ENCODE data around the gene CASP1.
"Not testable (repeated sequence)": the region's sequence is repeated elsewhere in the genome, so short reads cannot be mapped to it uniquely, and the experiment has no call there.

The CASP1 gene

DNA sequence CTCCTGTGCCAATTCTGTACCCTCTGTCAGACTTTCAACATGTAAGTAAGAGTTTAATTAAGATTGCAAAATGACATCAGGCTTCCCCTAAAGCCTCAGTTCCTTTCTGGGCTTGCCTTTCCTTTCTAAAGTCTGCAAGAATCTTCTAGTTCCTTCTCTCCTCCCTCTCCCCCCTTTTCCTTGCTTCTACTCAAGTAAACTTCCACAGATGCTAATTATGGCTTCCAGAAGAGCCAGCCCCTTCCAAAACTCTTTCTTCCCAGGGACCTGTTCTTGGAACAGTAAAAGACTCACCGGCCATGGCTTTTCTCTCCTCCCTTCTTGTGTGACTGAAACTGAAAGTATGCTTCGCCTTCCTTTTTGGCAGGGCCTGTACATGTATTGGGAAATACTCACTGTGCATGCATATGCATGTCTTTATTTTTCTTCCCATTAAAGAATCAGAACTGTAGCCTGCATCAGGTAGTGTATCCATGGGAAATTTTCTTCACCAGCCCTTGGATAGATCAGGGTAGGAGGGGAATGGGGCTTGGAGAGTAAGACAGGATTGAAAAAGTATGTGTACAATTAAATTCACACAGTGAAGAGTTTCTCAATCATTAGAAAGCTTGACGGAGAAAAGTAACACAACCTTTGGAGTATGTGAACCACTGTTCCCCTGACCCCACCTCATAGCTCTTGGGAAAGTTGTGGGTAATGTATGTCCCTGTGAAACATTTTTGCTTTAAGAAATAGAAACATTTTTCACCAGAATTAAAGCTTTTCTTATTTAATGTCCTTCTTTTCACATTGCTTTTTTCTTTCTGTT lies at the start of gene CASP1:
Gene CASP1 (minus strand): TSS at position 332 of the 808 bp plus-strand sequence. CDS start 31 bp downstream, at position 301.
- DNase-seq = no peak

DNA sequence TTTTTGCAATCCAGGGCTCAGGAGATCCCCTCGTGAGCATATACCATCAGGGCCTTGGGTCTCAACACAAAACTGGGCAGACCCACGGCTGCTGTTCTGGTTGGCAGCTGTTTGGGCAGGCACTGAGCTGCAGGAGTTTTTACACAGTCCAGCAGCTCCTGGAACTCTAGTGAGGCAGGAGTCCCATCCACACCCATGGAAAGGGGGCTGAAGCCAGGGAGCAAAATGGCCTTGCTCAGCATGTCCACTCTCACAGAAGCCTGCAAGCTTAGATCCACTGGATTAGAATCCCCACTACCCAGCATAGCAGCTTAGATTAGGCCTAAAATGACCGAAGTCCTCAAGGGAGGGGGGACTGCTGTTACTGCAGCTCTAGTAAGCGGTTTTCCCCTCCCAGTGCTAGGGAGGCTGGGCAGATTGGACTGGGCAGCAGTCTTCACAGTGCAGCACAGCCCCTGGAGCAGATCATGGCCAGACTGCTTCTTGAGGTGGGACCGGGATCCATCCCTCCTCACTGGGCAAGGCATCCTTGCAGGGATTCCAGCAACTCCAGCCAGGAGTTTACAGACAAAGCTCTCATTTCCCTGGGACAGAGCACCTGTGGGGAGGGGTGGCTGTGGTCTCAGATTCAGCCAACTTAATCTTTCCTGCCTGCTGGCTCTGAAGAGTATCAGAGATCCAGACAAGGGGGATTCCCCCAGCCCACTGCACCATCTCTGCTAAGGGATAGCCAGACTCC lies 46.6 kb upstream of the CASP1 start:
- no peak for DNase-seq

DNA sequence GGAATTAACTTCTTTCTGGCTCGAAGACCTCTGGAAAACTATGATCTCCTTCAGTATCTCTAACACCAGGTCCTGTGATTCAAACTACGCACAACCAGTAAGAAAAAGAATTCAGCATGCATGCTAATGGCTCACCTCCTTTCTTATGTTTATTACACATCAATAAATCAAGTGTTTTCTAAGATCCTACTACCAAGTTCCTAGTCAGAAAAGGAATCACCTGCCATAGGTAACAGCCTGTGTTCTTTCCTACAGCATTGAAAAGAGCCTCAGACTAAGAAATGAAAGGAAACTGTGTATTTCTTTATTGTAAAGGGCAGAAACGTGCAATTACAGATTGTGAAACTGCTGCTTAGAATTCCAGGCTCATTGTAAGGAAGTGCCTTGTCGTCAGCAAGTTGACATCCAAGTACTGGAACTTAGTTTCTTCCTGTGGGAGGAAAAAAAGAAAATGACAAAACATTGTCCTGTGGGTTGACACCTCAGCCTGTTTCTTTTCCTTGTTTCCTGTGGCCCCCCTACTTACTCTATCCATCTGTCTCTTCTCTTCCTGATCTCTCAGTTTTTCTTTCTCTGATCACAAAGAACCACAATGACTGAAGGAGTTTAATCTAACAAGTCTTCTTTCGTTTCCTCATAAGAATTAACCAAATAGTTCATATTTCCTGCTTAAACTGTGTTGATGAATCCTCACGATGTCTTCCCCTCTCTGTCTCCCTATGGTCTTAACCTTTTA lies 45.4 kb upstream of the CASP1 start:
- not testable (repeated sequence) for DNase-seq

DNA sequence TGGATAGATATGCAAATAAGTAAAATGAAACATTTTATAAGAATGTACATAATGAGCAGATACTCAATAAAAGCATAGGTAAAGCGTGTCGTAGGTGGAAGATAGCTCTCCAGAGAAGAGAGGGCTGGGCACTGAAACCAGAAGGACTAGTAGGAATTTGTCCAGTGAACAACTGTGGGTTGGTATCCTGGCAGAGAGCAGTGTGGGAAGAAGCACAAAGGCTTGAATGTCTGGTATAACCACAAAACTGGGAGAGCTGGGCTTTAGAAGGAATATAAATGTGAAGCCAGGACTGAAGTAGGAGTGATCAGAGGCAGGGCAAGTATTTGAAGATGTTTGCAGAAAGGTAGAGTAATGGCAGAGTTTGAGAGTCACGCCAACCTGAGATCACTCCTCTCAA lies 43.3 kb upstream of the CASP1 start:
- no peak for DNase-seq

DNA sequence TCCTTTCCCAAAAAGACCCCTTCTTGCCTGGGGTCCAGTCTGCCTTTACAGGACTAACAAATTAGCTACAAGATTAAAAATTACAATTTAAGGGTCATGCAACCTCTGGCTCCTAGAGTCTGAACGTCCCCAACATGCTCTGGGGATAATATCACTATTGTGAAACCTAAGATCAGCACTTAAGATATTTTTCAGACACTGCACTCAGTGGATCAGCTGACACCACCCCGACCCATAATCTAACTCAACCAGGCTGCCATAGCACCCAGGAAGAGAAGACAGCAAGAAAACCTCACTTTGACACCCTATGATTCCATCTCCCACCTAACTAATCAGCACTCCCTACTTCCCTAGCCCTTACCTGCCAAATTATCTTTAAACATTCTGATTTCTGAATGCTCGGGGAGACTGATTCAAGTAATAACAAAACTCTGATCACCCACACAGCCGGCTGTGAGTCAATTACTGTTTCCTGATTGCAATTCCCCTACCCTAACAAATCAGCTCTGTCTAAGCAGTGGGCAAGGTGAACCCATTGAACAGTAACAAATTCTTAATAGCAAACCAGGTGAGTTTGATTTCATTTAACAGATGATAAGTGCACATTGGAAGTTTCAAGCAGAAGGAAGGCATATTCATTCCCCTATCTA lies 42.3 kb upstream of the CASP1 start:
- DNase-seq = not testable (repeated sequence)

DNA sequence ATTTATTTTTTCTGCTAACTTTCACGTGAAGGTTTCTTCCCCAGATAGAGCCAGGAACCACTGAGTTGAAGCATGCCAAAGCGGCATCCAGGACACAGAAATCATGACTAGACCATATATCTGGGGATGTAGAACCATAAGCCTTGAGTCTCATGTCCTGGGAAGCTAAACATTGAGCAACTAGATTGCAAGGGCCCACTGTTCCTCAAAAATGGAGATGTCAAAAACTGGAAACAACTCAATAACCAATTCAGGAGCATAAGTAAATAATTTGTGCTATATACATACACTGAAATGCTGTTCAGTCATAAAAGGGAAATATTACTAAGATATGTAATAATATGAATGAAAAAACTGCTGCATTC lies 39.2 kb upstream of the CASP1 start:
- no peak for DNase-seq

DNA sequence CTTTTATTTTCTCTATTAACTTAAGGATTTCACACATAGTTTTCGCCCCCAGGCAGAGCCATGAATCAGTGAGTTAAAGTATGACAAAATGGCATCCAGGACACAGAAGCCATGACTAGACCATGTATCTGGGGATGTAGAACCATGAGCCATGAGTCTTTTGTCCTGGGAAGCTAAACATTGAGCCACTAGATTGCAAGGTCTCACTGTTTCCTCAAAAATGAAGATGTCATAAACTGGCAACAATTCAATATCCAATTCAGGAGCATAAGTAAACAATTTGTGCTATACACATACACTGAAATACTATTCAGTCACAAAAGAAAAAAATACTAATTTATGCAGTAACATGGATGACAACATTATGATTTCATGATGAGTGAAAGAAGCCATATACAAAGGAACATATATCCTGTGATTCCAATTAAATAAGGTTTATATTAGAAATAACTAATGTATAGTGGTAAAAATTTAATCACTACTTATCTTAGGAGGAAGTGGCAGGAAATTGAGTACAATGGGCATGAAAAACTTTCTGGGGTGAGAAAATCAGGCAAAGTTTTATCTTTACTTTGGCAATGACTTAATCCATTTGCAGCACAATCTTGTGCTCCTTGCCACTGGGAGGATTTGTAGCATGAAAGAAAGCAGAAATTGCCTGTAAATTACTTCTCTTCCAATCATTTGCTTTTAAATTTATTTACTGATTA lies 38.7 kb upstream of the CASP1 start:
- DNase-seq = no peak

DNA sequence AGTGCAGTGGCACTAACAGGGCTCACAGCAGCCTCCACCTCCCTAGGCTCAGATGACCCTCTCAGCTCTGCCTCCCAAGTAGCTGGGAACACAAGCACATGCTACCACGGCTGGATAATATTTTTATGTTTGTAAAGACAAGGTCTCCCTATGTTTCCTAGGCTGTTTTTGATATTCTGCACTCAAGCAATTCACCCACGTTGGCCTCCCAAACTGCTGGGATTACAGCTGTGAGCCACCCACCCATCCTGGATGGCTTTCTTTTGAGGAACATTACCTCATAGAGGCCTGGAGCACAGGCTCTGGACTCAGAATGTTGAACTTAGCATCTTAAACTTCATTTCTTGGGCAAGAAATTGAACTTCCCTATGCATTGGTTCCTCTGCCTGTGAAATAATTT lies 37.1 kb upstream of the CASP1 start:
- not testable (repeated sequence) for DNase-seq

DNA sequence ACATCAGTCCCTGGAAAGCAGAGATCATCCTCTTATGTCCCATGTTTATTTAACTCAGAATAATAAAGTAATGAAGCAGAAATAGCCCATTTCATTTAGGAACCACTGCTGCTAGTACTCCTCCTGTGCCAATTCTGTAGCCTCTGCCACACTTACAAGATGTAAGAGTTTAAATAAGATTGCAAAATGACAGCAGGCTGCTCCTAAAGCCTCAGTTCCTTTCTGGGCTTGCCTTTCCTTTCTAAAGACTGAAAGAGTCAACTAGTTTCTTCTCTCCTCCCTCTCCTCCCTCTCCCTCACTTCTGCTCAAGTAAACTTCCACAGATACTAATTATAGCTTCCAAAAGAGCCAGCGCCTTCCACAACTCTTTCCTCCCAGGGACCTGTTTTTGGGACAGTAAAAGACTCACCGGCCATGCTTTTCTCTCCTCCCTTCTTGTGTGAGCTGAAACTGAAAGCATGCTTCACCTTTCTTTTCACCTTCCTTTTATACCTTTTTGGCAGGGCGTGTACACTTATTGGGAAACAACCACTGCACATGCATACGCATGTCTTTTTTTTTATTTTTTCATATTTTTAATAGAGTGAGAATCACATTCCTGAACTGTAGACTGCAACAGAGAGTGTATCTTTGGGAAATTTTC lies 36.3 kb upstream of the CASP1 start:
- no peak for DNase-seq

DNA sequence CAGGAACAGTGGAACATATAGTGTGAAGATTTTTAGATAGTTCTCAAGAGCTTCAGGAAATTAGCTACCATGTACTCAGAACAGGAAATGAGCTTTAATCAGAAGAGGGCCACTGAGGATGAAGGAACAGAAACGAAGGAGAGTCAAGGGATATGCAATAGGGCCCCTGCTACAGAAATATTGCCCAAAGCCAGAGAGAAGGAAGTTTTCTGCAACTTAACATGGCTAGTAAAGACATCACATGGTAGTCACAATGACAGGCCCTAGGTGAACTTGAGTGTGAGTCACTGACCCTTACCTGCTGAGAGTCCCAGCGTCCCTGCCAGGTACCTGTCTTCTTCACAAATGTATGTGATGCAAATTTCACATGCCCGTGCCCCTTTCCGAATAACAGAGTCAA lies 35.4 kb upstream of the CASP1 start:
- DNase-seq = no peak

DNA sequence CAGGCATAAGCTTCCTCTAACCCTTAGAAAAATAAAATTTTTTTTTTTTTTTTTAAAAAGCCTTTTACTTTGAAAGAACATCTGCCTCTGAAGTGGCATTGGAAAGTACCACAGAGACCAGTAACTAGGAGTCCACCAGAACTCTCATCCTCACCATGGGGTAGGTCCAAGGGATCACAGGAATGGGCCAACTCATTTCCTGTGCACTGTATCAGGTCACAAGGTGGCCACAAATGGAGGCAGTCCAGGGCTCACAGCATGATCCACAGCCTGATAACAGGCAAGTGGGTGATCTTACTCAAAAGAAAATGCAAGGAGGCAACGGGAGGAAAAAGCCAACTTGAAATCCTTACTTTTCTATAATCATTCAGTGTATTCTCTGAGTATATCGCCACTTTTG lies 34.8 kb upstream of the CASP1 start:
- DNase-seq = not testable (repeated sequence)

DNA sequence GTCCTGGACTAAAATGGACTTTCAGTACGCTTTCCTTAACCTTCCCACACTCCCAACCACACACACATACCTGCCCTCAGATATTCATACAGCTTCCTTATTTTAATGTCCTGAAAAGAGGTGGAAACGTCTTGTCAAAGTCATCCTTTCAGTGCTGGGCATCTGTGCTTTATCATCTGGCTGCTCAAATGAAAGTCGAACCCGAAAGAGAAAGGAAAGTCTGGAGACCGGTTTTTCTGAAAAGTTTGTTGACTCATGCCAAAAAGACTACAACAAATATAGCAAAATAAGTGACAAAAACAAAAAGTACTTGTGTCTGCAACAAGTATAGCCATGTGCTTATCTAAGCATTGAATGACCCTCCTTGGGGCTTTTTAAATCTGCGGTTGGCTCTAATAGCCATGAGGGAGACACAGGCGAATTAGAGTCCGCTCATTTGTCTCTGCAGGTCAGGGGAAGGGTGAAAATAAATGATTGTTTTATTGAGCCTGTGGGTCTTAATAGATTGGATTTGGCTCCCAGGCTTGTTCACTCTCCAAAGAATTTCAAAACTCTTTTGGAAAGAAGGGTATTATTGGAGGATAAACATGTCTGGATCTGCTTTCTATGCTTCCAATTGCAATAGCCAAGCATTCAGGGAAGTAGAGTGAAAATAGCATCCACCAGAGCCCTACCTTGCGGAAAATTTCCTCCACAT lies 28.4 kb upstream of the CASP1 start:
- DNase-seq = not testable (repeated sequence)

DNA sequence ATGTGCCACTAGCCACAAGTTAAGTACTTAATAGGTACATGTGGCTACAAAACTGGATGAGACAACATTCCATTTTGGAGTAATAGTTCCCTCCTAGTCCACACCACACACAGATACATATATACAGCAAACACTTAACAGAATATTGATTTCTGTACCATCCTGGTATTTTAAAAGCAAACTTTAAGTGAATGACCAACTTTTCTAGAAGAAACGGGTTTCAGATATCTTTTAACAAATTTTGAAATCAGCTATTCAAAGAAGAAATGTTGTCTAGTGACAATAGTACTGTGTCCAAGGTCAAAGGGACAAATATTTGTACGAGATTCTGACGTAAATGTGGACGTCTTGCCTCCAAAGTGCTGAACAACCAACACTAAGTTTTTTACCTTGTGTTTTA lies 22.5 kb upstream of the CASP1 start:
- DNase-seq = no peak

DNA sequence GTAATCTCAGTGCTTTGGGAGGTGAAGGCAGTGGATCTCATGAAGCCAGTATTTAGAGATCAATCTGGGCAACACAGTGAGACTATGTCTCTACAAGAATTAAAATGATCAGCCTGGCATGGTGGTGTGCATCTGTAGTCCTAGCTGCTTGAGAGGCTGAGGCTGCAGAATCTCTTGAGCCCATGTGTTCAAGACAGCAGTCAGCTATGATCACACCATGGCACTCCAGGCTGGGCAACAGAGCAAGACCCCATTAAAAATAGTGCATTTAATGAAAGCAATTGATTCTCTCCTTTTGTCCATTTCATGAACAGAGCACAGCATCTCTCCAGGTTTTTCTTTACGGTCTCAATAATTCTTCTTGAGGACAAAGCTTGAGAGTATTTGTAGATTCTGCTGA lies 21.5 kb upstream of the CASP1 start:
- no peak for DNase-seq

DNA sequence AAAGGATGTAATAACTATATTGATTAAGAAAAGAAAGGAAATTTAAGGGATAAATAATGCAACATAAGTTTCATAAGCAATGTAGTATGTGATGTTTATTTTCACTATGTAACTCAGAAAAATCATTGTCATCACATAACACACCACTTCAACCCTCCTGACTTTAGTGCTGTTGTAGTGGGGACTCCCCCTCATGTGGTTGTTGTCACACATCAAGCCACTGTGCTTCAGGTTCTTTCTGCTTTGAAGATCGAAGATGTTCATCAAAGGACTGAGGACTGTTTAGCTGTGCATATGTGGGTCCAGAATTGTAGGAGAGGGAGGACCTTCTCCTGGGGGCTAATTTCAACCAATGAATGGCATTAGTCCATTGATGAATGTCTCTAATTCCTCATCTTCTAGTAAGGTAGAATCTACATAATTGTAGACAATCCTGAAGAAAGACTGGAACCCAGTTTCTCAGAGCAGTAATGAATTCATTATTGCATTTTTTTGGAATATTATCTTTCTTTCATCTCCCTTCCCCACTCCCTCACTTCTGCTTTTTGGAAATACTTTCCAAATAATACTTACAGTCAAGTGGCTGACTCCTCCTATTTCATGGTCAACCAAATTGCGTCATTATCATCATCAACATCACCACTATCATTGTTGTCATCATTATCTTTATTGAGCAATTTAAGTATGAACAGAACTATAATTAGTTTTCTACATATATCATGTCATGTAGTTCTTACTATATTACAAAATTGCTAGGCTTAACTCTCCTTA lies 20.0 kb upstream of the CASP1 start:
- DNase-seq = no peak

DNA sequence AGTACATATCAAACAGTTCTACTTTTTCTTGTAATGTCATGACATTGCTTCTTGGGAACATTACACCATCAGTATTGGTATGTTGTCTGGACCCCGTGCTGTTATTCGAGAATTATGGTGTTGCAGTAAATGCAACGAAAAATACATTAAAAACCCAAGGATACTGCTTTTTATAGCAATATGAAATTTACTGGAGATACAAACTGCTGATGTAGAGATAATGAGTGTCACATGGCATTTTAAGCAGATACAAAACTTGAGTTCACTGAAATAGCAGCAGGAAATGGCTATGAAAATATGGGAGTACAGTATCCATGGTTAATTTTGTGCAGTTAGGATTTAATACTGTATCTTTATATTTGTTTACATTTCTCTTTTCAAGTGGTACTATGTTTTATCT lies 17.5 kb upstream of the CASP1 start:
- no peak for DNase-seq

DNA sequence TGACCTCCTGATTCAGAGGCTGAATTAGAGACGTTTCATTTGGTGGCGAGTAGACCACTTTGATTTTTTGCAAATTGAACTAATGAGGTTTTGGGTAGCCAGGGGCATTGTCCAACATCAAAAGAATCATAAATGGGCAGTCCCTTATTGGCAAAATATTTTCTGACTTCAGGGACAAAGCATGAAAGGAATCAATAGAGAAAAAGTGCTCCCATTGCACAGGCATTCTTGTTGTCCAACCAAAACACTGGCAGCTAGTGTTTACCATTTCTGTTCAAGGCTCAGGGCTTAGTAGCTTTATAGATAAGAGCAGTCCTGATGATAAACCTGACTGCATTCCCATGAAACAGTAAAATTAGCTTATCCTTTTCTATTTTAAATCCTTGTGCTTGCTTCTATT lies 16.6 kb upstream of the CASP1 start:
- DNase-seq = no peak

DNA sequence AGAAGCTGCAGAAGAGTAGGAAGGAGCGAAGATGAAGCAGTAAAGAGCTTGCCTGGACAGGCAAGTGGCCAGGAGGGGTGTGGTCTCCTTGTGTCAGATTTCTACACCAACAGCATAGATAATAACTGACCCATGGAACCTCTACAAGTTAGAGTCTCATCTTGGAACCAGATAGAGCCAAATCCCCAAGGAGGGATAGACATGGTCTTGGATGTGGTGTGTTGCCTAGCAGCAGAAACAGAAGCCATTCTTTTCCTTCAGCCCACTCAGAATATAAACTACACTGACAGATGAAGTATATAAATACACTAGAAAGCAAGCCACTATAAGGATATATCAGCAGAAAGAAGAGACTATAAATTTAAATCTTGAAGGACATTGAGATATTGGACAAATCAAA lies 14.5 kb upstream of the CASP1 start:
- no peak for DNase-seq

DNA sequence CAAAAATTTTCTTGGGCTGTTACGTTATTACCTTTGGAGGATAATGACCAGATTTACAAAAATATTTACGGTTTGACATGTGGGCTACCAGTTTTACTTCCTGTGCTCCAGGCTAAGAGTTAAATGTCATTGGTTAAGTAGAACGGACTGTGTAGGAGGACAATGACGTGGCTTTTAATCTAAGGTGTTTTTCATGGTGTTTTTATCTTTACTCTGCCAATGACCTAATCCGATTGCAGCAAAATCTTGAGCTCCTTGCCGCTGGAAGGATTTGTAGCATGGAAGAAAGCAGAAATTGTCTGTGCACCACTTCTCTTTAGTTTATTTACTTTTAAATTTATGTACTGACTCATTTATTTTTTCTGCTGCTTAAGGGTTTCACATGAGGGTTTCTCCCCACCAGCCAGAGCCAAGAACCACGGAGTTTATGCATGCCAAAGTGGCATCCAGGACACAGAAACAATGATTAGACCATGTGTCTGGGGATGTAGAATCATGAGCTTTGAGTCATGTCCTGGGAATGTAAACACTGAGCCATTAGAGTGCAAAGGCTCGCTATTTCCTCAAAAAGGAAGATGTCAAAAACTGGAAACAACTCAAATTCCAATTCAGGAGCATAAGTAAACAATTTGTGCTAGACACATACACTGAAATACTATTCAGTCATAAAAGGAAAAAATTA lies 12.1 kb upstream of the CASP1 start:
- peak; percentile 34 for DNase-seq
